DOHH2 (cell line): ENCODE data around the gene SLC35B2.

Source experiments
- CTCF ChIP-seq: fragments of 200-600 bp; sonication (generic); IDR thresholded peaks from one replicate; pipeline ENCODE4 v1.5.1; 2014; ENCODE audit warnings: antibody characterized with exemption, mild to moderate bottlenecking, low read depth, low read length; ENCODE audit not compliant: poor library complexity, severe bottlenecking
- EZH2phosphoT487 ChIP-seq: fragments of 200-600 bp; sonication (generic); IDR thresholded peaks from 2 replicates; pipeline ENCODE4 v1.6.1; 2017; ENCODE audit warnings: borderline replicate concordance, mild to moderate bottlenecking, antibody characterized with exemption, low read length, moderate library complexity, mixed read lengths

GRCh38 chr6:44235891-44236516 is 21.3 kb downstream of the SLC35B2 start:
- no peak for TF ChIP-seq CTCF
- TF ChIP-seq EZH2phosphoT487, result no peak
